Activated CD4-positive, alpha-beta T cell treated with anti-CD3 and anti-CD28 coated beads, Interleukin-2, amount 50 U/mL, for 4 hours (primary cell): ENCODE data around the gene ANO1.

Source experiments
- DNase-seq, 2 experiments: peaks; one replicate each; pipeline ENCODE4 v3.0.0-alpha.2; 2020

Gene ANO1

GRCh38 chr11:70054004-70054403 lies 24.1 kb upstream of the ANO1 start:
- no peak for DNase-seq

GRCh38 chr11:70055444-70055843 lies 22.7 kb upstream of the ANO1 start:
- DNase-seq: no peak

- no peak for DNase-seq
Measured at GRCh38 chr11:70057080-70057479, 21.0 kb upstream of the ANO1 start.

- DNase-seq: no peak
Measured at GRCh38 chr11:70059971-70060370, 18.1 kb upstream of the ANO1 start.

GRCh38 chr11:70060611-70061293 lies 17.4 kb upstream of the ANO1 start:
- DNase-seq: no peak

- no peak for DNase-seq
Measured at GRCh38 chr11:70061734-70062133, 16.4 kb upstream of the ANO1 start.

GRCh38 chr11:70063121-70063520 lies 15.0 kb upstream of the ANO1 start:
- no peak for DNase-seq

GRCh38 chr11:70063555-70063954 lies 14.6 kb upstream of the ANO1 start:
- DNase-seq: no peak

GRCh38 chr11:70064008-70064725 lies 13.9 kb upstream of the ANO1 start:
- no peak for DNase-seq

- no peak for DNase-seq
Measured at GRCh38 chr11:70064726-70065317, 13.3 kb upstream of the ANO1 start.

GRCh38 chr11:70065318-70066135 lies 12.6 kb upstream of the ANO1 start:
- no peak for DNase-seq

GRCh38 chr11:70066136-70066520 lies 12.0 kb upstream of the ANO1 start:
- DNase-seq: no peak

GRCh38 chr11:70066628-70067027 lies 11.5 kb upstream of the ANO1 start:
- no peak for DNase-seq

GRCh38 chr11:70067036-70067435 lies 11.1 kb upstream of the ANO1 start:
- DNase-seq: no peak

- DNase-seq: no peak
Measured at GRCh38 chr11:70067591-70068341, 10.4 kb upstream of the ANO1 start.

- no peak for DNase-seq
Measured at GRCh38 chr11:70068345-70068744, 9.8 kb upstream of the ANO1 start.

GRCh38 chr11:70068950-70069349 lies 9.2 kb upstream of the ANO1 start:
- no peak for DNase-seq

- DNase-seq: no peak
Measured at GRCh38 chr11:70070706-70071105, 7.4 kb upstream of the ANO1 start.

GRCh38 chr11:70071996-70072395 lies 6.1 kb upstream of the ANO1 start:
- DNase-seq: no peak

- no peak for DNase-seq
Measured at GRCh38 chr11:70072461-70072860, 5.7 kb upstream of the ANO1 start.

- DNase-seq: no peak
Measured at GRCh38 chr11:70072861-70073755, 5.0 kb upstream of the ANO1 start.
